ENCODE data around the gene REST.

The REST gene

GRCh38 chr4:56902703-56903102 lies 5.0 kb upstream of the REST start:
- no peak for ATAC-seq (ENCODE audit: low read depth)
- Histone ChIP-seq H3K4me3 (ENCODE audit: severe bottlenecking) (no peak overlapping the region), H3K4me1 (ENCODE audit: insufficient read depth, poor library complexity, severe bottlenecking) (no peaks in the 10 kb centered on the region), H3K27ac (ENCODE audit: poor library complexity, severe bottlenecking) (no peak overlapping the region), H3K9me3 (ENCODE audit: severe bottlenecking) (no peaks in the 10 kb centered on the region), H3K36me3 (ENCODE audit: low read depth) (no peaks in the 10 kb centered on the region), H3K27me3 (ENCODE audit: insufficient read depth, poor library complexity, severe bottlenecking) (no peaks in the 10 kb centered on the region)
- TF ChIP-seq CTCF (IDR thresholded peaks at IDR 0.05; ENCODE audit: poor library complexity, severe bottlenecking): no peak
- DNase-seq (ENCODE audit: low spot score): no peak

GRCh38 chr4:56905796-56906195 lies 1.9 kb upstream of the REST start:
- Histone ChIP-seq H3K4me3 (ENCODE audit: severe bottlenecking) (no peak overlapping the region), H3K4me1 (ENCODE audit: insufficient read depth, poor library complexity, severe bottlenecking) (no peaks in the 10 kb centered on the region), H3K9me3 (ENCODE audit: severe bottlenecking) (no peaks in the 10 kb centered on the region), H3K27me3 (ENCODE audit: insufficient read depth, poor library complexity, severe bottlenecking) (no peaks in the 10 kb centered on the region), H3K36me3 (ENCODE audit: low read depth) (no peaks in the 10 kb centered on the region), H3K27ac (ENCODE audit: poor library complexity, severe bottlenecking) (no peak overlapping the region)
- no peak for TF ChIP-seq CTCF (IDR thresholded peaks at IDR 0.05; ENCODE audit: poor library complexity, severe bottlenecking)
- DNase-seq (ENCODE audit: low spot score): no peak
- ATAC-seq (ENCODE audit: low read depth): no peak

GRCh38 chr4:56906489-56907393 lies 959 bp upstream of the REST start:
- Histone ChIP-seq H3K27me3 (ENCODE audit: insufficient read depth, poor library complexity, severe bottlenecking) (no peaks in the 10 kb centered on the region), H3K36me3 (ENCODE audit: low read depth) (peaks cover 8% of the 10 kb centered on the region), H3K27ac (ENCODE audit: poor library complexity, severe bottlenecking) (no peak overlapping the region), H3K4me1 (ENCODE audit: insufficient read depth, poor library complexity, severe bottlenecking) (peaks cover 3% of the 10 kb centered on the region), H3K9me3 (ENCODE audit: severe bottlenecking) (no peaks in the 10 kb centered on the region), H3K4me3 (ENCODE audit: severe bottlenecking) (peak overlapping the region; percentile 99)
- DNase-seq (ENCODE audit: low spot score): no peak
- TF ChIP-seq CTCF (IDR thresholded peaks at IDR 0.05; ENCODE audit: poor library complexity, severe bottlenecking): no peak
- ATAC-seq (ENCODE audit: low read depth): no peak

GRCh38 chr4:56908206-56909085 lies 746 bp downstream of the REST start:
- Histone ChIP-seq H3K36me3 (ENCODE audit: low read depth) (peaks cover 16% of the 10 kb centered on the region), H3K27me3 (ENCODE audit: insufficient read depth, poor library complexity, severe bottlenecking) (no peaks in the 10 kb centered on the region), H3K4me3 (ENCODE audit: severe bottlenecking) (peak overlapping the region; percentile 99), H3K27ac (ENCODE audit: poor library complexity, severe bottlenecking) (peak overlapping the region; percentile 83), H3K4me1 (ENCODE audit: insufficient read depth, poor library complexity, severe bottlenecking) (peaks cover 3% of the 10 kb centered on the region), H3K9me3 (ENCODE audit: severe bottlenecking) (no peaks in the 10 kb centered on the region)
- peak; percentile 67 for DNase-seq (ENCODE audit: low spot score)
- peak; percentile 46 for TF ChIP-seq CTCF (IDR thresholded peaks at IDR 0.05; ENCODE audit: poor library complexity, severe bottlenecking)
- peak; percentile 66 for ATAC-seq (ENCODE audit: low read depth)
